Vagina (tissue), 2 donors: ENCODE data around the gene NYAP1. TPM values are rescaled to one million over a fixed set of nuclear protein-coding genes. Genes with fewer than 3 reads are reported as not detected.

Experiments
- DNase-seq, 2 donors: peaks; one replicate each; pipeline ENCODE4 v3.0.0-alpha.2; 2017; ENCODE audit errors: extremely low spot score in 2 of 2
- H3K27ac ChIP-seq: fragments of 200-600 bp; sonication (generic); one replicate; pipeline ENCODE4 v1.5.1; 2019
- H3K27me3 ChIP-seq: fragments of 200-600 bp; sonication (generic); one replicate; pipeline ENCODE4 v1.5.1; 2019
- H3K36me3 ChIP-seq, 2 donors: fragments of 200-600 bp; sonication (generic); one replicate each; pipeline ENCODE4 v1.5.1; 2017 to 2019
- H3K4me1 ChIP-seq: fragments of 200-600 bp; sonication (generic); one replicate; pipeline ENCODE4 v1.5.1; 2019
- H3K4me3 ChIP-seq, 2 donors: fragments of 200-600 bp; sonication (generic); 1 replicate in 1 of 2; 2 replicates in 1 of 2; pipeline ENCODE4 v1.5.1; 2016 to 2019
- H3K9me3 ChIP-seq: fragments of 200-600 bp; sonication (generic); one replicate; pipeline ENCODE4 v1.5.1; 2019
- CTCF ChIP-seq, 3 experiments: fragments of 450-650 bp in 2 of 3; fragments of 200-600 bp in 1 of 3; sonication (generic) in 1 of 3; IDR thresholded peaks; one replicate each; pipeline ENCODE4 v1.5.1; 2017 to 2019; ENCODE audit warnings: antibody characterized with exemption in 3 of 3, mild to moderate bottlenecking in 2 of 3, moderate library complexity in 2 of 3
- POLR2A ChIP-seq, 2 donors: fragments of 450-650 bp; IDR thresholded peaks; one replicate each; pipeline ENCODE4 v1.6.1; 2017; ENCODE audit warnings: antibody characterized with exemption in 2 of 2, mild to moderate bottlenecking in 2 of 2, moderate library complexity in 2 of 2
- POLR2AphosphoS5 ChIP-seq, 2 donors: sonication (generic); formaldehyde crosslinking; IDR thresholded peaks; one replicate each; pipeline ENCODE4 v1.9.0; 2017; ENCODE audit warnings: antibody characterized with exemption in 2 of 2, mild to moderate bottlenecking in 2 of 2, low read depth in 1 of 2; ENCODE audit not compliant: insufficient read depth in 1 of 2
- intact Hi-C: fragments of 100-400 bp; cut with DNase I; formaldehyde crosslinking; loops from one replicate; pipeline ENCODE4 v1.15.1; 2023
- total RNA-seq: library from RNA; depleted of rRNA; stranded (reverse); fragments of >200 nt; gene quantifications from one replicate; pipeline ENCODE4 v1.2.3, GENCODE V29; 2016

NYAP1 gene
- total RNA-seq, 1 donor from 2014 or later, result 3.9 TPM

- Histone ChIP-seq H3K27me3 (no peaks in the 10 kb centered on the region), H3K4me3 (no peak overlapping the region), H3K9me3 (no peaks in the 10 kb centered on the region), H3K4me1 (peaks cover 5% of the 10 kb centered on the region), H3K36me3 (no peaks in the 10 kb centered on the region), H3K27ac (no peak overlapping the region)
- intact Hi-C loops, result no loop called here
- TF ChIP-seq CTCF (IDR thresholded peaks at IDR 0.05), result no peak
- TF ChIP-seq POLR2AphosphoS5 (IDR thresholded peaks at IDR 0.05; ENCODE audit: insufficient read depth in 1 of 2, low read depth in 1 of 2), result no peak
- TF ChIP-seq POLR2A (IDR thresholded peaks at IDR 0.05), result no peak
- no peak for DNase-seq
Measured at GRCh38 chr7:100455206-100455605, 28.5 kb upstream of the NYAP1 start.

- no peak for DNase-seq
- intact Hi-C loops, result no loop called here
- no peaks in the 10 kb centered on the region for H3K36me3 ChIP-seq
- H3K9me3 ChIP-seq, result no peaks in the 10 kb centered on the region
- no peak overlapping the region for H3K27ac ChIP-seq
- TF ChIP-seq CTCF (IDR thresholded peaks at IDR 0.05), result no peak
- no peak for TF ChIP-seq POLR2A (IDR thresholded peaks at IDR 0.05)
- no peak for TF ChIP-seq POLR2AphosphoS5 (IDR thresholded peaks at IDR 0.05; ENCODE audit: insufficient read depth in 1 of 2, low read depth in 1 of 2)
- H3K4me3 ChIP-seq, result no peak overlapping the region
- H3K27me3 ChIP-seq, result no peaks in the 10 kb centered on the region
- no peaks in the 10 kb centered on the region for H3K4me1 ChIP-seq
Measured at GRCh38 chr7:100456562-100456961, 27.2 kb upstream of the NYAP1 start.

- H3K9me3 ChIP-seq, result no peaks in the 10 kb centered on the region
- no peak overlapping the region for H3K27ac ChIP-seq
- no peak for DNase-seq
- H3K27me3 ChIP-seq, result no peaks in the 10 kb centered on the region
- no peaks in the 10 kb centered on the region for H3K36me3 ChIP-seq
- TF ChIP-seq POLR2A (IDR thresholded peaks at IDR 0.05) (no peak), POLR2AphosphoS5 (IDR thresholded peaks at IDR 0.05; ENCODE audit: insufficient read depth in 1 of 2, low read depth in 1 of 2) (no peak), CTCF (IDR thresholded peaks at IDR 0.05) (no peak)
- H3K4me3 ChIP-seq, result no peak overlapping the region
- no peaks in the 10 kb centered on the region for H3K4me1 ChIP-seq
- intact Hi-C loops, result no loop called here
Measured at GRCh38 chr7:100457033-100457432, 26.7 kb upstream of the NYAP1 start.

- Histone ChIP-seq H3K4me3 (no peak within 1 kb of the TSS), H3K36me3 (no peaks in the 10 kb centered on the region), H3K27ac (no peak within 1 kb of the TSS), H3K27me3 (no peaks in the 10 kb centered on the region), H3K9me3 (no peaks in the 10 kb centered on the region), H3K4me1 (peaks cover 33% of the 10 kb centered on the region)
- no peak for TF ChIP-seq CTCF (IDR thresholded peaks at IDR 0.05)
- no peak for TF ChIP-seq POLR2AphosphoS5 (IDR thresholded peaks at IDR 0.05; ENCODE audit: insufficient read depth in 1 of 2, low read depth in 1 of 2)
- TF ChIP-seq POLR2A (IDR thresholded peaks at IDR 0.05), result no peak
- no peak for DNase-seq
- intact Hi-C loops, result no loop called here
Measured at GRCh38 chr7:100464210-100464660, 19.5 kb upstream of the NYAP1 start, which contains the start of gene SPACDR. SPACDR (minus strand) TSS chr7:100464260; CDS start chr7:100464025, 235 bp downstream.

- intact Hi-C loops, result loop anchor here (5.0 kb wide), 1 partner anchor 228 kb away; the partner anchor contains the start of gene GIGYF1
- no peaks in the 10 kb centered on the region for H3K36me3 ChIP-seq
- peaks cover 37% of the 10 kb centered on the region for H3K4me1 ChIP-seq
- TF ChIP-seq POLR2AphosphoS5 (IDR thresholded peaks at IDR 0.05; ENCODE audit: insufficient read depth in 1 of 2, low read depth in 1 of 2), result no peak
- TF ChIP-seq POLR2A (IDR thresholded peaks at IDR 0.05), result no peak
- TF ChIP-seq CTCF (IDR thresholded peaks at IDR 0.05), result no peak
- no peak overlapping the region for H3K27ac ChIP-seq
- H3K27me3 ChIP-seq, result no peaks in the 10 kb centered on the region
- no peaks in the 10 kb centered on the region for H3K9me3 ChIP-seq
- no peak overlapping the region for H3K4me3 ChIP-seq
- DNase-seq, result no peak
Measured at GRCh38 chr7:100464791-100465190, 18.9 kb upstream of the NYAP1 start.
